Upper lobe of left lung (tissue), 4 donors: ENCODE data around the gene AP3D1.

Experiments used
- POLR2A ChIP-seq, 4 donors: fragments of 450-650 bp; IDR thresholded peaks; one replicate each; pipeline ENCODE4 v1.5.1; 2016 to 2017; ENCODE audit warnings: antibody characterized with exemption in 4 of 4, mild to moderate bottlenecking in 2 of 4
- POLR2AphosphoS5 ChIP-seq, 2 donors: sonication (generic); formaldehyde crosslinking; IDR thresholded peaks; one replicate each; pipeline ENCODE4 v1.5.1; 2017; ENCODE audit warnings: antibody characterized with exemption in 2 of 2
- TF ChIP-seq, protein P1 (sequence below), 6 experiments: fragments of 450-650 bp in 4 of 6; fragments of 200-600 bp in 2 of 6; sonication (generic) in 2 of 6; IDR thresholded peaks; one replicate each; pipeline ENCODE4 v1.5.1; 2016 to 2019; ENCODE audit warnings: antibody characterized with exemption in 6 of 6

DNA sequence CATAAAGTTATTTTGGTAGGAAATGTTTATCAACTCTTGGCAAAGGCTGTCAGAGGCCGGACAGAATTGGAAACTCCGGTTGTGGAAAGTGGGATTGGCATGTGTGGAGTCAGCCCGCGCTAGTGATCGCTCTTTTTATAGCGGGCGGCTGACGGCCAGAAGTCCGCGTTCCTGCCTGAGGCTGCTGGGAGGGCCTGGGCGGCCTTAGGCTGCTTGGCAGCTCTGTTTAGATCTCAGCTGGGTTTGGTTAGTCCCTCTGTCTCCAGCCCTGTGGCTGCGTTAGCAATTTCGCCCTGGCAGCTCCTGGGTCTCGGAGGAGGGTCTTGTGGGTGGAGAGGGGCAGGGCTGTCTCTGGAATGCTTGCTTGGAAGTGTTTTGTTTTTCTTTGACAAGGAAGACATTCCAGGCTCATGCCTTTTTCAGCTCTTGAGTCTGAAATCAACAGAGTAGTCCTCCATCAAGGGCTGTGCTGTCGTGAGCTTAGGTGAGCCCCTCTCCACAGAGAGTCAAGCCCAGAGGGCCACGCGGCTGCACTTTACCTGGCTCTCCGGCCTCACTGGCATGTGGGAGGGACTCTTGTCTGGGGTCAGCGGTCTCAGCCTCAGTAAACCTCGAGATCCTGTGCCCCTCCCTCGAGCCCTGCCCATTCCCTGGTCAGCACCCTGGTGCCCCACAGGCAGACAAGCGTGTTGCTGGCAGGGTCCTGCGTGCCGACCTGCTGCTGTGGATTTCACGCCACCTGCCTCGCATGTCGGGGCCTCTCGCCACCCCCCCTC is 34.9 kb upstream of the AP3D1 start:
- TF ChIP-seq, protein P1, sequence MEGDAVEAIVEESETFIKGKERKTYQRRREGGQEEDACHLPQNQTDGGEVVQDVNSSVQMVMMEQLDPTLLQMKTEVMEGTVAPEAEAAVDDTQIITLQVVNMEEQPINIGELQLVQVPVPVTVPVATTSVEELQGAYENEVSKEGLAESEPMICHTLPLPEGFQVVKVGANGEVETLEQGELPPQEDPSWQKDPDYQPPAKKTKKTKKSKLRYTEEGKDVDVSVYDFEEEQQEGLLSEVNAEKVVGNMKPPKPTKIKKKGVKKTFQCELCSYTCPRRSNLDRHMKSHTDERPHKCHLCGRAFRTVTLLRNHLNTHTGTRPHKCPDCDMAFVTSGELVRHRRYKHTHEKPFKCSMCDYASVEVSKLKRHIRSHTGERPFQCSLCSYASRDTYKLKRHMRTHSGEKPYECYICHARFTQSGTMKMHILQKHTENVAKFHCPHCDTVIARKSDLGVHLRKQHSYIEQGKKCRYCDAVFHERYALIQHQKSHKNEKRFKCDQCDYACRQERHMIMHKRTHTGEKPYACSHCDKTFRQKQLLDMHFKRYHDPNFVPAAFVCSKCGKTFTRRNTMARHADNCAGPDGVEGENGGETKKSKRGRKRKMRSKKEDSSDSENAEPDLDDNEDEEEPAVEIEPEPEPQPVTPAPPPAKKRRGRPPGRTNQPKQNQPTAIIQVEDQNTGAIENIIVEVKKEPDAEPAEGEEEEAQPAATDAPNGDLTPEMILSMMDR (IDR thresholded peaks at IDR 0.05), result peak in 1 of 6 experiments; percentile 35
- TF ChIP-seq POLR2A (IDR thresholded peaks at IDR 0.05) (peak in 1 of 4 donors; percentile 46), POLR2AphosphoS5 (IDR thresholded peaks at IDR 0.05) (peak; percentile 28 to 55)
